Activated B cell treated with CpG ODN at 0.5 μM for 24 hours (primary cell): ENCODE data around the gene BAIAP3. TPM values are rescaled to one million over a fixed set of nuclear protein-coding genes. Genes with fewer than 3 reads are reported as not detected.

Experiments
- ATAC-seq: fragments of 200-7000 bp; cut with Tn5 transposase; one replicate; pipeline ENCODE4 v1.10.0; 2021; ENCODE audit warnings: low read depth, mild to moderate bottlenecking, moderate library complexity
- CTCF ChIA-PET: fragments of 350-600 bp; sonication (Branson Sonifier 250); formaldehyde crosslinking; loops from one replicate; lab custom pipeline; 2021; ENCODE audit warnings: antibody characterized with exemption; lab: Charles Lee
- POLR2A ChIA-PET: fragments of 350-600 bp; sonication (Branson Sonifier 250); formaldehyde crosslinking; loops from one replicate; lab custom pipeline; 2021; ENCODE audit warnings: antibody characterized with exemption; lab: Charles Lee
- DNase-seq: peaks from one replicate; pipeline ENCODE4 v3.0.0; 2022
- H3K27ac Mint-ChIP-seq: one replicate; pipeline ENCODE4 v1.8.0; 2020; ENCODE audit warnings: mixed read lengths
- H3K27me3 Mint-ChIP-seq: one replicate; pipeline ENCODE4 v1.8.0; 2021; ENCODE audit warnings: mixed read lengths
- H3K36me3 Mint-ChIP-seq: one replicate; pipeline ENCODE4 v1.8.0; 2021; ENCODE audit warnings: low read depth, mixed read lengths
- H3K4me1 Mint-ChIP-seq: one replicate; pipeline ENCODE4 v1.8.0; 2021; ENCODE audit warnings: mixed read lengths
- H3K4me3 Mint-ChIP-seq: one replicate; pipeline ENCODE4 v1.8.0; 2020; ENCODE audit warnings: mild to moderate bottlenecking, mixed read lengths
- H3K9me3 Mint-ChIP-seq: one replicate; pipeline ENCODE4 v1.8.0; 2020; ENCODE audit warnings: mixed read lengths
- intact Hi-C: fragments of 100-400 bp; cut with micrococcal nuclease; formaldehyde crosslinking; loops from one replicate; pipeline ENCODE4 v1.15.1; 2024
- total RNA-seq: library from RNA; stranded (reverse); gene quantifications from 2 replicates; pipeline ENCODE4 v1.2.3, GENCODE V29; 2022
- TF ChIP-seq, protein P1 (sequence below): fragments of 200-600 bp; IDR thresholded peaks from one replicate; pipeline ENCODE4 v1.8.0; 2022; ENCODE audit warnings: antibody characterized with exemption, mild to moderate bottlenecking

BAIAP3 gene
- total RNA-seq, 1 donor from 2014 or later: 8.5 TPM

DNA sequence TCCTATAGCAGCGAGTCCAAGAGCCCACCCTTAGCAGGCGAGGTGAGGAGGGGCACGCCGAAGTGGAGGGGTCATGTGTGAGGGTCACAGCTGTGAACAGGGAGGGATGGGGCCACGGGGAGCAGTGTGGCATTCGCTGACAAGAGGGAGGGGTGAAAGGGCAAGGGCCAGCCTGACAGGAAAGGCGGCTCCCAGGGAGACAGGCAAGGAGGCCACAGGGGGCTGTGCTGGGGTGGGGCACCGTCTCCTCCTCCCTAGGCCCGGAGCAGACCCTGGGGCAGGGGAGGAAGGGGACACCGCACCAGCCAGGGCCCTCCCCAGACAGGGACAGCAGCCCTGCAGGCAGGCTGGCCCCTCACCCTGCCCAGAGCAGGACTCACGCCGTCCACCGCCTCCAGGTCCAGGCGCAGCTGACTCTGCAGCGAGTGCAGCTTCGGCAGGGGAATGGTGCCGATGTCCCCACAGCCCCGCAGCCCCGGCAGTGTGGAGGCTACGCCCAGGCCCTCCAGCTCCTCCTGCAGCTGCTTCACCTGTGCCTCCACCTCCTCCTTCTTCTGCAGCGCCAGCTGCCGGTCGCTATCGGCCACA lies 33.4 kb downstream of the BAIAP3 start:
- CTCF ChIA-PET: no interaction called here
- DNase-seq (no peak), ATAC-seq (no peak)
- H3K4me3 Mint-ChIP-seq: no peak overlapping the region
- POLR2A ChIA-PET: no interaction called here
- peaks cover 56% of the 10 kb centered on the region for H3K36me3 Mint-ChIP-seq
- no peak overlapping the region for H3K27ac Mint-ChIP-seq
- no peaks in the 10 kb centered on the region for H3K9me3 Mint-ChIP-seq
- TF ChIP-seq, protein P1, sequence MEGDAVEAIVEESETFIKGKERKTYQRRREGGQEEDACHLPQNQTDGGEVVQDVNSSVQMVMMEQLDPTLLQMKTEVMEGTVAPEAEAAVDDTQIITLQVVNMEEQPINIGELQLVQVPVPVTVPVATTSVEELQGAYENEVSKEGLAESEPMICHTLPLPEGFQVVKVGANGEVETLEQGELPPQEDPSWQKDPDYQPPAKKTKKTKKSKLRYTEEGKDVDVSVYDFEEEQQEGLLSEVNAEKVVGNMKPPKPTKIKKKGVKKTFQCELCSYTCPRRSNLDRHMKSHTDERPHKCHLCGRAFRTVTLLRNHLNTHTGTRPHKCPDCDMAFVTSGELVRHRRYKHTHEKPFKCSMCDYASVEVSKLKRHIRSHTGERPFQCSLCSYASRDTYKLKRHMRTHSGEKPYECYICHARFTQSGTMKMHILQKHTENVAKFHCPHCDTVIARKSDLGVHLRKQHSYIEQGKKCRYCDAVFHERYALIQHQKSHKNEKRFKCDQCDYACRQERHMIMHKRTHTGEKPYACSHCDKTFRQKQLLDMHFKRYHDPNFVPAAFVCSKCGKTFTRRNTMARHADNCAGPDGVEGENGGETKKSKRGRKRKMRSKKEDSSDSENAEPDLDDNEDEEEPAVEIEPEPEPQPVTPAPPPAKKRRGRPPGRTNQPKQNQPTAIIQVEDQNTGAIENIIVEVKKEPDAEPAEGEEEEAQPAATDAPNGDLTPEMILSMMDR: no peak
- H3K4me1 Mint-ChIP-seq: peaks cover 3% of the 10 kb centered on the region
- H3K27me3 Mint-ChIP-seq: no peaks in the 10 kb centered on the region
- intact Hi-C loops: no loop called here

DNA sequence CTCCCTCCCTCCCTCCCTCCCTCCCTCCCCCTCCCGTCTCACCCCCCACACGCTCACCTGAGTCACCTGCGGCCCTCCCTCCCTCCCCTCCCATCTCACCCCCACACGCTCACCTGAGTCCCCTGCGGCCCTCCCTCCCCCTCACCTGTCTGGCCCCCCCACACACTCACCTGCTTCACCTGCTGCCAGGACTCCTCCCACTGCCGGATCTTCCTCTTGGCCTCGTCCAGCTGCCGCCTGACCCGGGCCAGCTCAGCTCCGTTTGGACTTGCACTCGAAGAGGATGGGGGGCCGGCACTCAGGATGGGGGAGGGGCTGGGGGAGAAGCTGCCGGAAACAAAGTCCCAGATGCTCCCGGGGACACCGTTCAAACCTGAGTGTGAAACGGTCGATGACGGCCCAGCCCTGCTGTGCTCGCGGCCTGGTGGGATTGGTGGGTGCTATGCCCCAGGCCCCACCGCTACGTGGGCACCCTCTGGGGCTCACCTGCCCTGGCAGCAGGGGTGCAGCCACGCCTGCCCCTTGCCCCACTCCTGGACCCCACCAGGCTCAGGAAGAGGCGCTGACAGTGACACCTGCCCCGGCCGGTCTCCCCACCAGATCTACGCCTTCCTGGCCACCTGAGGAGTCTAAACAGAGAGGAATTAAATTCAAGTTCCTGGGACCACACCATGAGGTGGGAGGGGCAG lies 34.2 kb downstream of the BAIAP3 start:
- no peak for DNase-seq
- H3K9me3 Mint-ChIP-seq: no peaks in the 10 kb centered on the region
- intact Hi-C loops: no loop called here
- H3K27ac Mint-ChIP-seq: no peak overlapping the region
- CTCF ChIA-PET: no interaction called here
- ATAC-seq: no peak
- H3K27me3 Mint-ChIP-seq: no peaks in the 10 kb centered on the region
- POLR2A ChIA-PET: no interaction called here
- peaks cover 3% of the 10 kb centered on the region for H3K4me1 Mint-ChIP-seq
- no peak overlapping the region for H3K4me3 Mint-ChIP-seq
- TF ChIP-seq, protein P1: no peak
- peaks cover 53% of the 10 kb centered on the region for H3K36me3 Mint-ChIP-seq

DNA sequence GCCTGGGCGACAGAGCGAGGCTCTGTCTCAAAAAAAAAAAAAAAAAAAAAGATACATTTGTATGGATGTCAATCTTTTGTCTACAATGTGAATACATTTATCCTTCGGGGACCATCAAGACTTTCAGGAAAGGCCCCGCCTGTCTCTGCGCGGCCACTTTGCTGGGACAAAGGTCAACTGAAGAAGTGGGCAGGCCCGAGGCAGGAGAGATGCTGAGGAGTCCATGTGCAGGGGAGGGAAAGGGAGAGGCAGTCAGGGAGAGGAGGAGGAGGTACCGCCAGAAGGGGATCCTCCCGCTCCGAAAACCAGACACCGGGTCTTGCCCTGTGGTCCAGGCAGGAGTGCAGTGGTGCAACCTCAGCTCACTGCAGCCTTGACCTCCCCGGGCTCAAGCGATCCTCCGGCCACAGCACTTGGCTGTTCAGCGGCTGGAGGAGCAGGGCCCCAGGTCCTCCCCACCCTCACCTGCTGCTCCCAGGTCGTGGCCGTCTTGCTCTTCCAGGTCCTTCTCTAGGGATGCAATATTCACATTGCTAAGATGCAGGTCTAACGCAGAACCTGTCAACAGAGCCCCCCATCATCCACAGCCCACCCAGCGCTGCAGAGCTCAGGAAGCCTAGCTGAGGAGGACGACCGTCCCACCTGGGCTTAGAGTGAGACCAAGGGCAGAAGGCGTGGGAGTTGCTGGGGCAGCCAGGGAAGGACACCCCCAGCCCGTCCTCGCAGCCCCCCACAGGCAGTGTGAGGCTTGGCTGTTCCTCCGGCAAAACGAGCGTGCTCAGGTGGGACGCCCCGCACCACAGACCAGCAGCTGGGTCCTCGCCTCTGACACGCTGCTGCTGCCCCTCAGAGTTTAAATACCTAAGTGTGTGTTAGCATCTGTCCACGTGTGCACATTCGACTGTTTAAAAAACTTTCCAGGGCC lies 37.9 kb downstream of the BAIAP3 start:
- Mint-ChIP-seq H3K9me3 (no peaks in the 10 kb centered on the region), H3K4me1 (no peaks in the 10 kb centered on the region), H3K27ac (no peak overlapping the region), H3K27me3 (no peaks in the 10 kb centered on the region), H3K4me3 (no peak overlapping the region), H3K36me3 (peaks cover 31% of the 10 kb centered on the region)
- POLR2A ChIA-PET: no interaction called here
- intact Hi-C loops: no loop called here
- CTCF ChIA-PET: no interaction called here
- TF ChIP-seq, protein P1: no peak
- no peak for DNase-seq
- no peak for ATAC-seq

DNA sequence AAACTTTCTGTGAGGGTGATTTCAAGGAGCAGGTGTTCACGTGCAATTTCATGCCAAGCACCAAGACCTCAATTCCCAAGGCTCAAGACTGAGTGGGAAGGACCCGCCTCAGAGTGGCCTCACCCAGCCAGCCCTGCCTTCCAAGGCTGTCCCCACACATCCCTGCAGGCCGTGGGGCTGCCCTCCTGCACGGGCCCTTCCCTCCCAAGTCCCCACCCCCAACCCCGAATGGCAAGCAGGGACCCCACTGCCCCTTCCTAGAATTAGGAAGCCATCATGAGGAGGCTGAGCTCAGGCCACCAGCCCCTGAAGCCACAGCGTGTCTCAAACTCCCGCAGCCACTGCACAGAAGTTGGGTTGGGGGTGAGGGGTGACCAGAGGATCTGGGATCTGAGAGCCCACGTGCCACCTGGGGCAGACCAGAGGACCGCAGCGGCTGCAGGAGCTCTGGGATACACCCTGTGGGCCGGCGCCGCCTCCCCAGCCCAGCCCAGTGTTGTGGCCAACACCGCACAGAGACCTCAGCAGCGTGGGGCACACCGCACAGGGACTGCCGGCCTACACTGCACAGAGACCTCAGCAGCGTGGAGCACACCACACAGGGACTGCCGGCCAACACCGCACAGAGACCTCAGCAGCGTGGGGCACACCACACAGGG lies 39.0 kb downstream of the BAIAP3 start:
- no peak overlapping the region for H3K27ac Mint-ChIP-seq
- DNase-seq: no peak
- peaks cover 31% of the 10 kb centered on the region for H3K36me3 Mint-ChIP-seq
- intact Hi-C loops: no loop called here
- TF ChIP-seq, protein P1: no peak
- H3K4me3 Mint-ChIP-seq: no peak overlapping the region
- no peaks in the 10 kb centered on the region for H3K4me1 Mint-ChIP-seq
- no peaks in the 10 kb centered on the region for H3K27me3 Mint-ChIP-seq
- CTCF ChIA-PET: no interaction called here
- no peaks in the 10 kb centered on the region for H3K9me3 Mint-ChIP-seq
- POLR2A ChIA-PET: no interaction called here
- ATAC-seq: no peak
